B cell (primary cell): Measurements from ENCODE around the gene RPF1. TPM values are rescaled to one million over a fixed set of nuclear protein-coding genes. Genes with fewer than 3 reads are reported as not detected.
A peak's percentile ranks its signal among the peaks of the same experiment; 100 is the strongest.

Experiments used
- ATAC-seq: fragments of 200-7000 bp; cut with Tn5 transposase; one replicate; pipeline ENCODE4 v1.10.0; 2021; ENCODE audit warnings: low read depth, mild to moderate bottlenecking, moderate number of reproducible peaks, moderate library complexity
- CTCF ChIA-PET: fragments of 350-600 bp; sonication (Branson Sonifier 250); formaldehyde crosslinking; loops from one replicate; lab custom pipeline; 2021; ENCODE audit warnings: antibody characterized with exemption, inconsistent platforms; lab: Charles Lee
- POLR2A ChIA-PET: fragments of 350-600 bp; sonication (Branson Sonifier 250); formaldehyde crosslinking; loops from one replicate; lab custom pipeline; 2021; ENCODE audit warnings: antibody characterized with exemption; lab: Charles Lee
- DNase-seq: peaks from one replicate; pipeline ENCODE4 v3.0.0; 2013
- H2AFZ ChIP-seq: 2 replicates; pipeline ENCODE4 v1.6.1; 2012; ENCODE audit warnings: mild to moderate bottlenecking, low read depth, low read length; ENCODE audit not compliant: insufficient read depth, poor library complexity, severe bottlenecking
- H3K27ac ChIP-seq, 2 donors: 1 replicate in 1 of 2; 2 replicates in 1 of 2; pipeline ENCODE4 v1.5.1; 2012 to 2013; ENCODE audit warnings: low read length in 2 of 2, mild to moderate bottlenecking in 2 of 2, moderate library complexity in 1 of 2
- H3K27me3 ChIP-seq, 4 experiments: fragments of 200-600 bp in 1 of 4; sonication (generic) in 1 of 4; replicated peaks in 1 of 4; 1 replicate in 2 of 4; 2 replicates in 2 of 4; pipeline versions ENCODE4 v1.6.1 to v1.7.0; 2013 to 2016; ENCODE audit warnings: low read length in 3 of 4, mild to moderate bottlenecking in 2 of 4, mixed read lengths in 1 of 4, moderate library complexity in 1 of 4; ENCODE audit not compliant: insufficient read depth in 4 of 4, control insufficient read depth in 3 of 4; ENCODE audit errors: control extremely low read depth in 1 of 4
- H3K36me3 ChIP-seq, 2 experiments: replicated peaks in 1 of 2; 1 replicate in 1 of 2; 2 replicates in 1 of 2; pipeline versions ENCODE4 v1.6.1 to v1.7.1; 2013; ENCODE audit warnings: low read length in 1 of 2; ENCODE audit not compliant: insufficient read depth in 2 of 2, control insufficient read depth in 1 of 2; ENCODE audit errors: control extremely low read depth in 1 of 2, extremely low read depth in 1 of 2
- H3K4me1 ChIP-seq, 2 donors: fragments of 200-600 bp in 1 of 2; sonication (generic) in 1 of 2; 1 replicate in 1 of 2; 2 replicates in 1 of 2; pipeline versions ENCODE4 v1.5.1 to v1.6.1; 2013 to 2017; ENCODE audit warnings: low read length in 2 of 2; ENCODE audit not compliant: control insufficient read depth in 2 of 2, insufficient read depth in 2 of 2
- H3K4me2 ChIP-seq: replicated peaks from 2 replicates; pipeline ENCODE3; 2012; ENCODE audit warnings: mild to moderate bottlenecking, low read depth, low read length; ENCODE audit not compliant: poor library complexity, severe bottlenecking
- H3K4me3 ChIP-seq, 5 experiments: fragments of 200-600 bp in 1 of 5; sonication (generic) in 1 of 5; 1 replicate in 3 of 5; 2 replicates in 2 of 5; pipeline versions ENCODE4 v1.5.1 to v1.7.0; 2011 to 2016; ENCODE audit warnings: low read length in 4 of 5, mild to moderate bottlenecking in 4 of 5, low read depth in 2 of 5, control low read depth in 1 of 5, moderate library complexity in 1 of 5; ENCODE audit not compliant: insufficient read depth in 1 of 5; ENCODE audit errors: control extremely low read depth in 1 of 5, extremely low read depth in 1 of 5
- H3K79me2 ChIP-seq: fragments of 200-600 bp; sonication (generic); one replicate; pipeline ENCODE4 v1.6.0; 2016; ENCODE audit warnings: low read length; ENCODE audit not compliant: control insufficient read depth, insufficient read depth
- H3K9ac ChIP-seq: fragments of 200-600 bp; sonication (generic); 2 replicates; pipeline ENCODE4 v1.6.1; 2017; ENCODE audit warnings: mild to moderate bottlenecking, low read length, moderate library complexity
- H3K9me3 ChIP-seq, 3 donors: one replicate each; pipeline versions ENCODE4 v1.6.1 to v1.7.1; 2013; ENCODE audit warnings: low read length in 2 of 3; ENCODE audit not compliant: control insufficient read depth in 2 of 3, insufficient read depth in 1 of 3; ENCODE audit errors: control extremely low read depth in 1 of 3
- H4K20me1 ChIP-seq: 2 replicates; pipeline ENCODE4 v1.6.0; 2012; ENCODE audit warnings: mild to moderate bottlenecking, low read length; ENCODE audit not compliant: insufficient read depth, control insufficient read depth, poor library complexity, severe bottlenecking
- H3K27ac Mint-ChIP-seq: one replicate; pipeline ENCODE4 v1.8.0; 2021; ENCODE audit warnings: mixed read lengths
- H3K27me3 Mint-ChIP-seq: one replicate; pipeline ENCODE4 v1.8.0; 2021; ENCODE audit warnings: mixed read lengths
- H3K4me1 Mint-ChIP-seq: one replicate; pipeline ENCODE4 v1.8.0; 2021; ENCODE audit warnings: mixed read lengths
- H3K4me3 Mint-ChIP-seq: one replicate; pipeline ENCODE4 v1.8.0; 2021; ENCODE audit warnings: mixed read lengths
- H3K9me3 Mint-ChIP-seq: one replicate; pipeline ENCODE4 v1.8.0; 2022; ENCODE audit warnings: mixed read lengths; ENCODE audit not compliant: insufficient read depth
- EZH2 ChIP-seq: IDR thresholded peaks from 2 replicates; pipeline ENCODE4 v1.6.1; 2012; ENCODE audit warnings: borderline replicate concordance, low read depth, mild to moderate bottlenecking, moderate library complexity, low read length; ENCODE audit not compliant: insufficient read depth, poor library complexity, severe bottlenecking
- WGBS: methylation state at CpG from one replicate; pipeline ENCODE4 v1.1.5; 2013; ENCODE audit warnings: missing lambda C conversion rate; ENCODE audit not compliant: insufficient coverage; 5-methylcytosine and 5-hydroxymethylcytosine counted together
- intact Hi-C: fragments of 100-400 bp; cut with micrococcal nuclease; formaldehyde crosslinking; loops from one replicate; pipeline ENCODE4 v1.10.0; 2022
- polyA plus RNA-seq: library from polyadenylated mRNA; depleted of rRNA; stranded (reverse); fragments of >200 nt; gene quantifications from 2 replicates; pipeline ENCODE4 v1.2.3, GENCODE V29; 2012
- total RNA-seq, 2 donors: library from RNA; stranded (reverse); fragments of 120-200 nt in 1 of 2; gene quantifications; 1 replicate in 1 of 2; 2 replicates in 1 of 2; pipeline versions ENCODE4 v1.2.3 to v1.2.4, GENCODE V29; 2013 to 2022
- TF ChIP-seq, protein P1 (sequence below): fragments of 200-600 bp; IDR thresholded peaks from one replicate; pipeline ENCODE4 v1.8.0; 2022; ENCODE audit warnings: antibody characterized with exemption, mild to moderate bottlenecking

The RPF1 gene
- total and polyA plus RNA-seq, 2 donors (not counting 1 experiment from before 2014, with no cell fraction given) = 15.5 to 38.8 TPM

DNA sequence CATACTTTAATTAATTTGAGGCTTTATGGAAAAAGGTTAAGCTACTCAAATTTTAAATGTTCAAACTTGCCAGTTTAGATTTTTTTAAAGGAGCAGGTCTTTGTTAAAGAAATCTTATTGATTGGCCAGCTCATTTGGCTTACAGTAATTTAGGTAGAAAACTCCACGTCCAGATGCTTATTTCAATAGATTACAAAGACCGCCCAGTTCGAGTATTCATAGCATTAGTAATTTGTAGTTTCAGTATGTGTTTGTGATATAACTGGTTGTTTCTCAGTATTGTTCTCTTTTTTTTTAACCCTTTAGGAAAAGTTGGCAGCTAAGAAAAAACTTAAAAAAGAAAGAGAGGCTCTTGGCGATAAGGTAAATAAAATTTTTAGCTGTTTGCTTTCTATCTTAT, 1.6 kb downstream of the RPF1 start:
- intact Hi-C loops = no loop called here
- H3K27ac ChIP-seq = no peak overlapping the region
- H3K4me3 ChIP-seq = peak overlapping the region in 1 of 5 experiments; percentile 68
- Mint-ChIP-seq H3K9me3 (peaks cover 8% of the 10 kb centered on the region), H3K4me1 (peaks cover 40% of the 10 kb centered on the region), H3K27ac (no peak overlapping the region), H3K27me3 (peaks cover 18% of the 10 kb centered on the region), H3K4me3 (peak overlapping the region; percentile 32)
- CTCF ChIA-PET = interaction anchor here (0.8 to 1.8 kb wide), 7 partner anchors 10 to 338 kb away, joined by 3 to 5 read pairs (median 4); partner anchors contain the start of gene SPATA1
- H3K36me3 ChIP-seq = peaks cover 1 to 17% of the 10 kb centered on the region in 2 experiments
- WGBS = no CpG with 5 or more reads among the region's 4 CpGs
- DNase-seq (no peak), ATAC-seq (no peak)
- peaks cover 2 to 10% (median 9%) of the 10 kb centered on the region in 3 donors for H3K9me3 ChIP-seq
- H3K4me1 ChIP-seq = peaks cover 19 to 32% of the 10 kb centered on the region in 2 donors
- peak overlapping the region; percentile 80 for H3K4me2 ChIP-seq
- TF ChIP-seq, protein P1, sequence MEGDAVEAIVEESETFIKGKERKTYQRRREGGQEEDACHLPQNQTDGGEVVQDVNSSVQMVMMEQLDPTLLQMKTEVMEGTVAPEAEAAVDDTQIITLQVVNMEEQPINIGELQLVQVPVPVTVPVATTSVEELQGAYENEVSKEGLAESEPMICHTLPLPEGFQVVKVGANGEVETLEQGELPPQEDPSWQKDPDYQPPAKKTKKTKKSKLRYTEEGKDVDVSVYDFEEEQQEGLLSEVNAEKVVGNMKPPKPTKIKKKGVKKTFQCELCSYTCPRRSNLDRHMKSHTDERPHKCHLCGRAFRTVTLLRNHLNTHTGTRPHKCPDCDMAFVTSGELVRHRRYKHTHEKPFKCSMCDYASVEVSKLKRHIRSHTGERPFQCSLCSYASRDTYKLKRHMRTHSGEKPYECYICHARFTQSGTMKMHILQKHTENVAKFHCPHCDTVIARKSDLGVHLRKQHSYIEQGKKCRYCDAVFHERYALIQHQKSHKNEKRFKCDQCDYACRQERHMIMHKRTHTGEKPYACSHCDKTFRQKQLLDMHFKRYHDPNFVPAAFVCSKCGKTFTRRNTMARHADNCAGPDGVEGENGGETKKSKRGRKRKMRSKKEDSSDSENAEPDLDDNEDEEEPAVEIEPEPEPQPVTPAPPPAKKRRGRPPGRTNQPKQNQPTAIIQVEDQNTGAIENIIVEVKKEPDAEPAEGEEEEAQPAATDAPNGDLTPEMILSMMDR = no peak
- TF ChIP-seq EZH2 = no peak
- H2AFZ ChIP-seq = no peak overlapping the region
- H3K79me2 ChIP-seq = peaks cover 68% of the 10 kb centered on the region
- POLR2A ChIA-PET = interaction anchor here (1.6 to 3.6 kb wide), 2 partner anchors 25 to 93 kb away, joined by 4 to 13 read pairs; partner anchors contain the start of genes CTBS, GNG5 and SPATA1
- H4K20me1 ChIP-seq = peaks cover 19% of the 10 kb centered on the region
- H3K27me3 ChIP-seq = peaks cover 0 to 11% (median 9%) of the 10 kb centered on the region in 4 experiments
- H3K9ac ChIP-seq = no peak overlapping the region

- Histone ChIP-seq H4K20me1 (peaks cover 24% of the 10 kb centered on the region), H3K36me3 (peaks cover 4 to 23% of the 10 kb centered on the region in 2 experiments), H3K4me1 (peaks cover 19 to 32% of the 10 kb centered on the region in 2 donors), H3K4me3 (no peak overlapping the region), H3K4me2 (no peak overlapping the region), H3K27ac (no peak overlapping the region), H2AFZ (no peak overlapping the region), H3K9ac (no peak overlapping the region), H3K9me3 (peaks cover 2 to 10% (median 9%) of the 10 kb centered on the region in 3 donors), H3K27me3 (peaks cover 0 to 10% (median 8%) of the 10 kb centered on the region in 4 experiments), H3K79me2 (peaks cover 73% of the 10 kb centered on the region)
- ATAC-seq (no peak), DNase-seq (no peak)
- peak overlapping the region; percentile 21 for H3K4me3 Mint-ChIP-seq
- peaks cover 13% of the 10 kb centered on the region for H3K27me3 Mint-ChIP-seq
- 100% methylated on average over 2 of the region's 2 CpGs for WGBS
- ChIA-PET POLR2A (interaction anchor here (3.6 kb wide), 1 partner anchor 25 kb away, joined by 13 read pairs; the partner anchor contains the start of genes GNG5 and SPATA1), CTCF (interaction anchor here (0.9 to 1.8 kb wide), 4 partner anchors 24 to 778 kb away, joined by 3 to 5 read pairs (median 3); partner anchors contain the start of genes C1orf52, GNG5 and SPATA1)
- H3K9me3 Mint-ChIP-seq = peaks cover 8% of the 10 kb centered on the region
- H3K4me1 Mint-ChIP-seq = peaks cover 45% of the 10 kb centered on the region
- intact Hi-C loops = no loop called here
- no peak overlapping the region for H3K27ac Mint-ChIP-seq
- TF ChIP-seq, protein P1 = no peak
- no peak for TF ChIP-seq EZH2
Observed at GRCh38 chr1:84481317-84481716, 2.3 kb downstream of the RPF1 start.
